ENCODE data around the gene FUOM. TPM values are rescaled to one million over a fixed set of nuclear protein-coding genes. Genes with fewer than 3 reads are reported as not detected.

The FUOM gene
- total RNA-seq, 3 donors from 2014 or later, result 13.8 to 31.5 (median 31.2) TPM

DNA sequence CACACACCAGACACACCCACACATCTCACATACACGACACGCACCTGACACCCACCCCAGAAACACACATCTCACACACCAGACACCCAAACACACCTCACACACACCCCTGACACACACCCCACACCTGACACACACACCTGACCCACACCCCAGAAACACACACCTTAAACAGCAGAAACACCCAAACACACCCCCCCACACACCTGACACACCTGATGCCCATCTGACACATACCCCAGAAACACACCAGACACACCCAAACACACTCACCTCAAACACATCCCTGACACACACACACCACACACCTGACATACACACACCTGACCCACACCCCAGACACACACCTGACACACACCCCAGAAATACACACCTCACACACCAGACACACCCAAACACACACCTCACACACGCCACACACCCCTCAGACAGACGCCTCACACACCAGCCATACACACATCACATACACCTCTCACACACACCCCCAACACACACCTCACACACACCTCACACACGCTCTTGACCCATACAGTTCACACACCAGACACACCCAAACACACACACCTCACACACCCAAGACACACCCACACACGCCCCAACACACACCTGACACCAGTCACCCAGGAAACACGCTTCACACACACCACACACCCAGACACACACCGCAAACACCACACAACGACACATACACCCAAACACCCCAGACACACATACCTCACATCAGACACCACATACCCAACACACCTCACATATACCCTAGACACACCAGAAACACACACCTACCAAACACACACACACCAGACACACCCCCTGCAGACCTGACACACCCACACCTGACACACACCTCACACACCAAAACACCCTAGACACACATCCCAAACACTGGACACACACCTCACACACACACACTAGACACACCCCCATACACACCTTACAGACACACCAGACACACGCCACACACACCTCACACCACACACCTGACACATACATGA lies 19.4 kb downstream of the FUOM start:
- H3K27ac ChIP-seq, result no peak overlapping the region
- DNase-seq (ENCODE audit: low spot score in 2 of 2), result no peak
- H3K4me1 ChIP-seq, result peaks cover 7 to 8% of the 10 kb centered on the region in 2 donors
- H3K4me3 ChIP-seq, result no peak overlapping the region
- H3K36me3 ChIP-seq, result no peaks in the 10 kb centered on the region
- peaks cover 18 to 88% of the 10 kb centered on the region in 2 donors for H3K27me3 ChIP-seq
- no peak for TF ChIP-seq POLR2A (IDR thresholded peaks at IDR 0.05)
- TF ChIP-seq POLR2AphosphoS5 (IDR thresholded peaks at IDR 0.05), result no peak
- TF ChIP-seq, protein P1, sequence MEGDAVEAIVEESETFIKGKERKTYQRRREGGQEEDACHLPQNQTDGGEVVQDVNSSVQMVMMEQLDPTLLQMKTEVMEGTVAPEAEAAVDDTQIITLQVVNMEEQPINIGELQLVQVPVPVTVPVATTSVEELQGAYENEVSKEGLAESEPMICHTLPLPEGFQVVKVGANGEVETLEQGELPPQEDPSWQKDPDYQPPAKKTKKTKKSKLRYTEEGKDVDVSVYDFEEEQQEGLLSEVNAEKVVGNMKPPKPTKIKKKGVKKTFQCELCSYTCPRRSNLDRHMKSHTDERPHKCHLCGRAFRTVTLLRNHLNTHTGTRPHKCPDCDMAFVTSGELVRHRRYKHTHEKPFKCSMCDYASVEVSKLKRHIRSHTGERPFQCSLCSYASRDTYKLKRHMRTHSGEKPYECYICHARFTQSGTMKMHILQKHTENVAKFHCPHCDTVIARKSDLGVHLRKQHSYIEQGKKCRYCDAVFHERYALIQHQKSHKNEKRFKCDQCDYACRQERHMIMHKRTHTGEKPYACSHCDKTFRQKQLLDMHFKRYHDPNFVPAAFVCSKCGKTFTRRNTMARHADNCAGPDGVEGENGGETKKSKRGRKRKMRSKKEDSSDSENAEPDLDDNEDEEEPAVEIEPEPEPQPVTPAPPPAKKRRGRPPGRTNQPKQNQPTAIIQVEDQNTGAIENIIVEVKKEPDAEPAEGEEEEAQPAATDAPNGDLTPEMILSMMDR (IDR thresholded peaks at IDR 0.05), result no peak
- H3K9me3 ChIP-seq, result no peaks in the 10 kb centered on the region
- intact Hi-C loops (cut with DNase I; ENCODE audit: low total_unique reads), result no loop called here

DNA sequence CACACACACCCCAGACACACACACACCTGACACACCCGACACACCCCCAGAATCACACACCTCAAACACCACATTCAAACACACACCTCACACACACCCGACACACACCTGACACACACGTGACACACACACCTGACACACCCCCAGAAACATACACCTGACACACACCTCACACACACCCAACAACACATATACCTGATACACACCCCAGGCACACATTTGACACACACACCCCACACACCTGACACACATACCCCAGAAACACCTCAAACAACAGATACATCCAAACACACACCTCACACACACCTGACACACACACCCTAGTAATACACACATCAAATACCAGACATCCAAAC lies 20.5 kb downstream of the FUOM start:
- Histone ChIP-seq H3K27me3 (peaks cover 18 to 86% of the 10 kb centered on the region in 2 donors), H3K9me3 (no peaks in the 10 kb centered on the region), H3K27ac (no peak overlapping the region), H3K36me3 (no peaks in the 10 kb centered on the region), H3K4me3 (no peak overlapping the region), H3K4me1 (peaks cover 7 to 8% of the 10 kb centered on the region in 2 donors)
- TF ChIP-seq POLR2A (IDR thresholded peaks at IDR 0.05) (no peak), POLR2AphosphoS5 (IDR thresholded peaks at IDR 0.05) (no peak)
- TF ChIP-seq, protein P1 (IDR thresholded peaks at IDR 0.05), result no peak
- intact Hi-C loops (cut with DNase I; ENCODE audit: low total_unique reads), result no loop called here
- DNase-seq (ENCODE audit: low spot score in 2 of 2), result no peak

DNA sequence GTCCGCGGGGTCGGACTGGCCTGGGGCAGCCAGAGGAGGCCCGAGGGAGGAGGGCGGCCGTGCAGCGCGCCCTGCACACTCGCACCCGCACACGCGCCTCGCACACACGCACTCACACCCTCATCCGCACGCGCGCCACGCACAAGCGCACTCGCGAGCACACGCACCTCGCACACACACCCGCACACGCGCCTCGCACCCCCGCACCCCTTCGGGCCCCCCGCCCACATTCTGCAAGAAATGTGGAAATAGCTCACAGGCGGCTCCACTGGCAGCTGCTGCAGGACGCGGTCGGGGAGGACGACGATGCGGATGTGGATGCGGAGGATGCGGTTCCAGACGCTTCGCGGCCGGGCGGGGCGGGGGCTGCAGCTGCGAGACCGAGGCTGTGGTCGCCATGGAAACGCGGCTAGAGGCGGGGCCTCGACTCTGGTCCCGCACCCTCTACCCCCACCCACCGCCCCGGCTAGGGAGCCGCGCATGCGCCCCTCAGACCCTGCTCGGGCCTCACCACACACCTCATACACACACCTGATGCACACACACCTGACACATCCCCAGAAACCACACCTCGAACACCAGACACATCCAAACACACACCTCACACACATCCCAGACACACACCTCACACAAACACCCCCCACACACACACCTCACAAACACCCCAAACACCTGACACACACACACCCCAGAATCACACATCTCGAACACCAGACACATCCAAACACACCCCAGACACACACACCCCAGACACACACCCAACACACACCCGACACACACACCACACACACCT lies 21.0 kb downstream of the FUOM start, which contains the start of gene CALY:
Gene CALY, minus strand, starts transcription at position 320 of the 793 bp plus-strand sequence. CDS start 7,907 bp downstream, outside the sequence.
- TF ChIP-seq, protein P1 (IDR thresholded peaks at IDR 0.05), result no peak
- no peak for TF ChIP-seq POLR2A (IDR thresholded peaks at IDR 0.05)
- peaks cover 7 to 8% of the 10 kb centered on the region in 2 donors for H3K4me1 ChIP-seq
- no peaks in the 10 kb centered on the region for H3K36me3 ChIP-seq
- H3K4me3 ChIP-seq, result peak within 1 kb of the TSS; percentile 24 to 66 (median 44)
- H3K27me3 ChIP-seq, result peaks cover 18 to 84% of the 10 kb centered on the region in 2 donors
- intact Hi-C loops (cut with DNase I; ENCODE audit: low total_unique reads), result no loop called here
- no peaks in the 10 kb centered on the region for H3K9me3 ChIP-seq
- H3K27ac ChIP-seq, result no peak within 1 kb of the TSS
- DNase-seq (ENCODE audit: low spot score in 2 of 2), result no peak

DNA sequence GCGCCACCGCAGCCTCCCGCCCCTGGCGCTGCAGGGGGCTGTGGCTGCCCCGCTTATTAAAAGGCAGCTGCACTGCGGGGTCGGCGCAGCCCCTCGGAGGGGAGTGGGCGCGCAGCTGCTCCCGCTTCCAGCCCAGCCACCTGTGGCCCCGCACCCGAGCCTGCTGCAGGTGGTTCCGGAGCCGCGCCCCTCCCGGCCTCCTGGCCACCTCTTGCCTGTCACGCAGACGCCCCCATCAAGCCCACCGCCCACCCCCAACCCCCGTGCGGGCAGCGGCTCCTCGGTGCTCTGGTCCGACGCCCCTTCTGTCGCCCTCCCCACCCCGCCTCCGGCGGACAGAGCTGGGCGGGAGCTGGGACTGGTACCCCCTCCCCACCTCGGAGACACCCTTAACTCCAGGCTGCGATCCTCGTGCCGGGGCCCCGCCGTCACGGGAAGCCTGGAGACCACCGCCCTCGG lies 21.7 kb downstream of the FUOM start:
- intact Hi-C loops (cut with DNase I; ENCODE audit: low total_unique reads), result no loop called here
- TF ChIP-seq POLR2A (IDR thresholded peaks at IDR 0.05) (no peak), POLR2AphosphoS5 (IDR thresholded peaks at IDR 0.05) (no peak)
- TF ChIP-seq, protein P1 (IDR thresholded peaks at IDR 0.05), result no peak
- no peak for DNase-seq (ENCODE audit: low spot score in 2 of 2)
- Histone ChIP-seq H3K27me3 (peaks cover 18 to 81% of the 10 kb centered on the region in 2 donors), H3K4me1 (peaks cover 7 to 8% of the 10 kb centered on the region in 2 donors), H3K9me3 (no peaks in the 10 kb centered on the region), H3K27ac (no peak overlapping the region), H3K36me3 (no peaks in the 10 kb centered on the region), H3K4me3 (peak overlapping the region; percentile 24 to 66 (median 44))
